ENCODE measurements around the gene CEP76. TPM values are rescaled to one million over a fixed set of nuclear protein-coding genes. Genes with fewer than 3 reads are reported as not detected.

CEP76 gene
- total RNA-seq, 6 donors from 2014 or later = 3.9 to 18.9 (median 5.4) TPM

DNA sequence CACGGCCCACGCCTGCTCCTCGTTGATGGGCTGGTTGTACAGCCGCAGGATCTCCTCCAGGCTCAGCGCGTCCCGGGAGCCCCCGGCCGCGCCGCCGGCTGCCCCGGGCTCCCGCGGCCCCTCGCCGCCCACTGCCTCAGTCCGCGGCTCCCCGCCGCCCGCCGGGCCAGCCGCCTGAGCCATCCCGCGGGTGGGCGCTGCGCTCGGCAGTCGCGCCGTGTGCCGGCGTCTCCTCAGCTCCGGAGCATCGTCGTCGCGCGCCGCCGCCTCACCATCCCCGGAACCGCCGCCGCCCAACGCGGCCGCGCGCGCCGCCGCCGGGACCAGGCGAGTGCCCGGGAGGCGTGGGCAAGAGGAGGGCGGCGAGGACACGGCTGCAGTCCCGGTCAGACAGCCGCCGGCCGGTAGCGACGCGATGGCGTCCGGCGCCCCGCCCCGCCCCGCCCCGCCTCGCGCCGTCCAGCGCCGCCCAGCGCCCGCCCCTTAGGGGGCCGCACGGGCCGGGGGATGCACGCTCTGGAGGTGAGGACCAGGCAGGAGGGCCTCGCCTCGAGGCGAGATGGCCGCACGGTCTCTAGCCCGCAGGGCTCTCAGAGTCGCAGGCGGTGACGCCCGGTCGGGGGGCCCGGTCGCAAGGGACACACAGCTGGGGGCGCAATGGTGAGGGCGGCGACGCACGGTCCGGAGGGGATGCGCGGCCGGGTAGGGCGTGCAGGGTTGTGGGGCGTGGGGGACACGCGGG lies 44.7 kb downstream of the CEP76 start, which contains the start of gene SPIRE1:
Gene SPIRE1, minus strand, starts transcription at position 424 of the 742 bp plus-strand sequence. Its CDS starts 241 bp downstream, at position 183.
- H3K4me3 ChIP-seq = peak within 1 kb of the TSS; percentile 81 to 93 (median 86)
- no peaks in the 10 kb centered on the region for H3K27me3 ChIP-seq
- WGBS, 2 donors = 0 to 1% methylated on average over 8 to 36 of the region's 112 CpGs
- no peaks in the 10 kb centered on the region for H3K36me3 ChIP-seq
- ATAC-seq (ENCODE audit: low FRiP score in 2 of 2) (peak; percentile 87 to 93), DNase-seq (peak; percentile 86 to 95)
- H3K4me1 ChIP-seq = peaks cover 21 to 40% (median 30%) of the 10 kb centered on the region in 4 donors
- peak within 1 kb of the TSS; percentile 93 to 98 (median 96) for H3K27ac ChIP-seq
- no peaks in the 10 kb centered on the region for H3K9me3 ChIP-seq
- TF ChIP-seq EP300 (IDR thresholded peaks at IDR 0.05) = no peak
- peak in 1 of 2 donors; percentile 57 for TF ChIP-seq POLR2AphosphoS5 (IDR thresholded peaks at IDR 0.05)
- peak in 2 of 4 donors; percentile 64 to 84 for TF ChIP-seq POLR2A (IDR thresholded peaks at IDR 0.05)
- TF ChIP-seq CTCF (IDR thresholded peaks at IDR 0.05) = peak in 4 of 6 experiments; percentile 10 to 34 (median 25)

DNA sequence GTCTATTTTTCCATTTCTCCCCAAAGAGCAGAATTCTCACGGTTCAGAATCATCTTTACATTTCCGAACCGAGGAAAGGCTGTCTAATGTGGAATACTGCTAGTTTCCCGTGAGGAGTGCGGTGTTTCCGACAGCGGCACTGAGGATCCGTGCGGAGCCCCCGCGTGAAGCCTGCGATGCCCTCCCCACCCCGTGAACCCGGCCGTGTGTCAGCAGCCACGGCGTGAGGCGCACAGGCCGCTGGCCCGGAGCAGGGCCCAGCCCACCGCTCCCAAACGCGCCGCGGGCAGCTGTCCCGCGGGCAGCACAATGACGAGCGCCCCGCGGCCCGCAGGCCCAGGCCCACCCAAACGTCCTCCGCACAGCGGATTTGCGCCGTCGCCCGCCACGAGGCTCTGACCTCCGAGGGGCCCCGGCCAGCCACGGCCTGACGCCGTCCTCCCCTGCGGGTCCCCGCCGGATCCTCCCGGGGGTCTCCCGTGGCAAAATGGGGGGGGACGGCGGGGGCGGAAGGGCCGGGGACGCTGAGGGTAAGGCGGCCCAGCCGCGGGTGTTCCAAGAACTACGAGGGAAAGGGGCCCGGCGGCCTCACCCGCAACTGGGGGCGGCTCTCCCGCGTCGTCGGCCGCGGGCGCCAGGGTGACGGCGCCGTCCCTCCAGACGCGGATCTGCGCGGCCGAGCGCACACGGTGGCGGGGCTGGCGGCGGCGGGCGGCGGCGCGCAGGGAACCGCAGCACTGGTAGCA lies 45.4 kb downstream of the CEP76 start:
- peak overlapping the region; percentile 81 to 93 (median 86) for H3K4me3 ChIP-seq
- DNase-seq (peak; percentile 42 to 91), ATAC-seq (ENCODE audit: low FRiP score in 2 of 2) (peak; percentile 68 to 84)
- no peaks in the 10 kb centered on the region for H3K9me3 ChIP-seq
- peaks cover 24 to 40% (median 31%) of the 10 kb centered on the region in 4 donors for H3K4me1 ChIP-seq
- WGBS, 2 donors = 0 to 1% methylated on average over 7 to 16 of the region's 89 CpGs
- TF ChIP-seq EP300 (IDR thresholded peaks at IDR 0.05) = no peak
- TF ChIP-seq POLR2A (IDR thresholded peaks at IDR 0.05) = peak in 2 of 4 donors; percentile 28 to 59
- peak; percentile 46 to 61 for TF ChIP-seq POLR2AphosphoS5 (IDR thresholded peaks at IDR 0.05)
- TF ChIP-seq CTCF (IDR thresholded peaks at IDR 0.05) = no peak
- no peaks in the 10 kb centered on the region for H3K36me3 ChIP-seq
- peak overlapping the region; percentile 93 to 98 (median 96) for H3K27ac ChIP-seq
- no peaks in the 10 kb centered on the region for H3K27me3 ChIP-seq

DNA sequence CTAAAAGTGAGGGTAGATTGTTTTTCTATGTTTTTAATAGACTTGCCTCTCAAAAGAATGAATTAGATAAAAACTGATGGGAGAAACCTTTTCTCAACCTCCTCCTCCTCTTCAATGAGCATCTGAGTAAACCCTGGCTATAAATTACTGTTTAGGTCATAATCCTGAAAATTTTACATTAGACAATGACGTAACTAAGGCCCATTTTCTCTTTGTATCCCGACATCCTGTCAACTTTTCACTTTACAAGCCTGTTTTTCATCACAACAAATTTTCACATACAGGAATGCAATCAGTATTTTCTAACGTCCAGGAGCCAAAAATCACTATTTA lies 46.0 kb downstream of the CEP76 start:
- DNase-seq (no peak), ATAC-seq (ENCODE audit: low FRiP score in 2 of 2) (no peak)
- Histone ChIP-seq H3K9me3 (no peaks in the 10 kb centered on the region), H3K27ac (peak overlapping the region; percentile 93 to 98 (median 96)), H3K4me3 (peak overlapping the region; percentile 81 to 93 (median 86)), H3K27me3 (no peaks in the 10 kb centered on the region), H3K36me3 (no peaks in the 10 kb centered on the region), H3K4me1 (peaks cover 24 to 40% (median 31%) of the 10 kb centered on the region in 4 donors)
- no peak for TF ChIP-seq POLR2AphosphoS5 (IDR thresholded peaks at IDR 0.05)
- TF ChIP-seq POLR2A (IDR thresholded peaks at IDR 0.05) = no peak
- no peak for TF ChIP-seq EP300 (IDR thresholded peaks at IDR 0.05)
- no peak for TF ChIP-seq CTCF (IDR thresholded peaks at IDR 0.05)
- WGBS, 2 donors = 8 to 9% methylated on average over 3 of the region's 3 CpGs

- no peak for TF ChIP-seq POLR2AphosphoS5 (IDR thresholded peaks at IDR 0.05)
- TF ChIP-seq POLR2A (IDR thresholded peaks at IDR 0.05) = no peak
- no peak for TF ChIP-seq EP300 (IDR thresholded peaks at IDR 0.05)
- no peak for TF ChIP-seq CTCF (IDR thresholded peaks at IDR 0.05)
- Histone ChIP-seq H3K27ac (no peak overlapping the region), H3K9me3 (no peaks in the 10 kb centered on the region), H3K36me3 (no peaks in the 10 kb centered on the region), H3K27me3 (no peaks in the 10 kb centered on the region), H3K4me3 (no peak overlapping the region), H3K4me1 (peaks cover 24 to 36% (median 31%) of the 10 kb centered on the region in 4 donors)
- WGBS, 2 donors = 90 to 100% methylated on average over 1 of the region's 1 CpG
- DNase-seq (no peak), ATAC-seq (ENCODE audit: low FRiP score in 2 of 2) (no peak)
Observed at GRCh38 chr18:12654971-12655370, 47.6 kb downstream of the CEP76 start.
